Nephron progenitor cell (in vitro differentiated cells): ENCODE results near the gene SEC14L1.

Experiments
- DNase-seq: peaks from one replicate; pipeline ENCODE4 v3.0.0; 2021
- H3K27ac Mint-ChIP-seq: 2 replicates; pipeline ENCODE4 v1.8.0; 2021; ENCODE audit warnings: mild to moderate bottlenecking, moderate library complexity, mixed read lengths
- H3K27me3 Mint-ChIP-seq: 2 replicates; pipeline ENCODE4 v1.8.0; 2021; ENCODE audit warnings: mild to moderate bottlenecking, low read depth, mixed read lengths; ENCODE audit not compliant: poor library complexity
- H3K36me3 Mint-ChIP-seq: 2 replicates; pipeline ENCODE4 v1.8.0; 2021; ENCODE audit warnings: low read depth, mixed read lengths
- H3K4me1 Mint-ChIP-seq: 2 replicates; pipeline ENCODE4 v1.8.0; 2021; ENCODE audit warnings: mixed read lengths
- H3K4me3 Mint-ChIP-seq: 2 replicates; pipeline ENCODE4 v1.8.0; 2021; ENCODE audit warnings: mild to moderate bottlenecking, moderate library complexity, mixed read lengths
- H3K9me3 Mint-ChIP-seq: 2 replicates; pipeline ENCODE4 v1.8.0; 2021; ENCODE audit warnings: mild to moderate bottlenecking, moderate library complexity, mixed read lengths
- TF ChIP-seq, protein P1 (sequence below): fragments of 200-600 bp; sonication (generic); IDR thresholded peaks from 2 replicates; pipeline ENCODE4 v1.5.0; 2021; ENCODE audit warnings: antibody characterized with exemption

Gene SEC14L1

DNA sequence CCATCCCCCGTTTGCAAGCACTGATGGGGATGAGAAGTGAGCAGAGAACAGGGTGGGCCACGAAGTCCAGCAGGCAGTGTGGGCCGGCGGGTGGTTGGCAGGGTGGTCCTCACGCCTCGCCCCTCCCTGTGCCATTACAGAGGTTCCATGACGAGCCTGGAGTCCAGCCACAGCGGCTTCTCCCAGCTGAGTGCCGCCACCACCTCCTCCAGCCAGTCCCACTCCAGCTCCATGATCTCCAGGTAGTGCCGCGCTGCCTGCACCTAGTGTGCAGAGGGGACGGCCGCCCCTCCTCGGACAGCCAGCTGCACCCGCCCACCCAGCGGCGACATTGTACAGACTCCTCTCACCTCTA lies 73.0 kb downstream of the SEC14L1 start:
- Mint-ChIP-seq H3K4me1 (peaks cover 51% of the 10 kb centered on the region), H3K27ac (no peak overlapping the region), H3K27me3 (no peaks in the 10 kb centered on the region), H3K4me3 (no peak overlapping the region), H3K36me3 (peaks cover 67% of the 10 kb centered on the region), H3K9me3 (no peaks in the 10 kb centered on the region)
- DNase-seq: no peak
- TF ChIP-seq, protein P1, sequence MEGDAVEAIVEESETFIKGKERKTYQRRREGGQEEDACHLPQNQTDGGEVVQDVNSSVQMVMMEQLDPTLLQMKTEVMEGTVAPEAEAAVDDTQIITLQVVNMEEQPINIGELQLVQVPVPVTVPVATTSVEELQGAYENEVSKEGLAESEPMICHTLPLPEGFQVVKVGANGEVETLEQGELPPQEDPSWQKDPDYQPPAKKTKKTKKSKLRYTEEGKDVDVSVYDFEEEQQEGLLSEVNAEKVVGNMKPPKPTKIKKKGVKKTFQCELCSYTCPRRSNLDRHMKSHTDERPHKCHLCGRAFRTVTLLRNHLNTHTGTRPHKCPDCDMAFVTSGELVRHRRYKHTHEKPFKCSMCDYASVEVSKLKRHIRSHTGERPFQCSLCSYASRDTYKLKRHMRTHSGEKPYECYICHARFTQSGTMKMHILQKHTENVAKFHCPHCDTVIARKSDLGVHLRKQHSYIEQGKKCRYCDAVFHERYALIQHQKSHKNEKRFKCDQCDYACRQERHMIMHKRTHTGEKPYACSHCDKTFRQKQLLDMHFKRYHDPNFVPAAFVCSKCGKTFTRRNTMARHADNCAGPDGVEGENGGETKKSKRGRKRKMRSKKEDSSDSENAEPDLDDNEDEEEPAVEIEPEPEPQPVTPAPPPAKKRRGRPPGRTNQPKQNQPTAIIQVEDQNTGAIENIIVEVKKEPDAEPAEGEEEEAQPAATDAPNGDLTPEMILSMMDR: no peak

DNA sequence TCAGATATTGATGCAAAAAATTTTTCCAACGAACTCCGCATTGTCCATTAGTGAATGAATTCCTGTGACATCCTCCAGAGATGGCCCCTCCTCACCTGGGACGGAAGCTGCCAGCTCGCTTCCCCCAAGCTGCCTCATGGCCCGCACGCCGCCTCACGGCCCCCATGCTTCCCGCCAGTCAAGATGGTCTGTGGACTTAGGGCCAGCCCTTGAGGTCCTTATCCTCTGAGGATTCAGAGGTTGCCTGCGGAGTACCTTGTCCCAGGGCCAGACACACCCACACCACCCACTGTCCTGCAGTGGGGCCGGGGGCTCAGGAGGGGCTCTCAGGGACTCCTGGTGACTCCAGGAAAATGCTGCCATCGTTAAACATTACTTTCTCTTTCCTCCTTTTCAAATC lies 73.6 kb downstream of the SEC14L1 start:
- H3K27ac Mint-ChIP-seq: no peak overlapping the region
- H3K27me3 Mint-ChIP-seq: no peaks in the 10 kb centered on the region
- no peak overlapping the region for H3K4me3 Mint-ChIP-seq
- TF ChIP-seq, protein P1: no peak
- peaks cover 49% of the 10 kb centered on the region for H3K4me1 Mint-ChIP-seq
- H3K36me3 Mint-ChIP-seq: peaks cover 68% of the 10 kb centered on the region
- H3K9me3 Mint-ChIP-seq: no peaks in the 10 kb centered on the region
- DNase-seq: no peak

DNA sequence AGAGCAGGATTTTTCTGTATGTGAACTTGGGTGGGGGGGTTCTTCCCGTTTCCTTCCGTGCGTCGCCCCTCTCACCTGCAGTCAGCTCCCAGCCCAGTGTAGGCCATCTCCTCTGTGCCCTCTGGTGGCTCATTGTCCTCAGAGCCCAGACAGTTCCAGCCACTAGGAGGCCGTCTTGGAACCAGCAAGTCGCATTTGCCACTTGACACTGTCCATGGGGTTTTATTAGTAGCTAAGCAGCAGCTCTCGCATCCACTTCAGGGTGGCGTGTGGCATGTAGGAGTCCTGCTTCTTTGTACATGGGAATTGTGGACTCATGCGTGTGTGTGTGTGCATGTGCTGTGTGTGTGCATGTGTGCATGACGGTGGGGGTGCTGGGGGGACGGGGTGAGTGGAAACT lies 74.0 kb downstream of the SEC14L1 start:
- peak; percentile 40 for DNase-seq
- no peak overlapping the region for H3K27ac Mint-ChIP-seq
- no peaks in the 10 kb centered on the region for H3K9me3 Mint-ChIP-seq
- TF ChIP-seq, protein P1: peak; percentile 28
- H3K27me3 Mint-ChIP-seq: no peaks in the 10 kb centered on the region
- H3K4me1 Mint-ChIP-seq: peaks cover 47% of the 10 kb centered on the region
- peaks cover 64% of the 10 kb centered on the region for H3K36me3 Mint-ChIP-seq
- H3K4me3 Mint-ChIP-seq: no peak overlapping the region

DNA sequence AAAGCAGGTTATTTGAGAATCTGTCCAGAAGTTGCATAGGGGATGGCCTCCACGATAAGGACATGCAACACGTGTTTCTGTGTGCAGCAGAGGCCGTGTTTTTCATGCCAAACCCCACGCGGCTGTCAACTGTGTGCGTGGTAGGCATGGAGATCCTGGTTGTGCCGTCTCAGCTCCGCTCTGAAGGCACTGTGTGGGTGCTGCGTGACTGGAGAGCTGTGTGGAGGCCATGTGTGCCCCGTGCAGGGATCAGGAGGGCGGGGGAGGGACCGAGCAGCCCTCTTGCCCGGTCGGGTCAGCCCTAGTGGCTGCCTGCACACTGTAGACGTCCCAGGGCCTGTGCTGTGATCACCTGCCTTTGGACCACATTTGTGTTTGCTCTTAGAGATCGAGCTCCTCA lies 74.5 kb downstream of the SEC14L1 start:
- H3K4me3 Mint-ChIP-seq: no peak overlapping the region
- TF ChIP-seq, protein P1: no peak
- peaks cover 47% of the 10 kb centered on the region for H3K4me1 Mint-ChIP-seq
- peaks cover 59% of the 10 kb centered on the region for H3K36me3 Mint-ChIP-seq
- no peak overlapping the region for H3K27ac Mint-ChIP-seq
- no peaks in the 10 kb centered on the region for H3K27me3 Mint-ChIP-seq
- no peak for DNase-seq
- no peaks in the 10 kb centered on the region for H3K9me3 Mint-ChIP-seq

DNA sequence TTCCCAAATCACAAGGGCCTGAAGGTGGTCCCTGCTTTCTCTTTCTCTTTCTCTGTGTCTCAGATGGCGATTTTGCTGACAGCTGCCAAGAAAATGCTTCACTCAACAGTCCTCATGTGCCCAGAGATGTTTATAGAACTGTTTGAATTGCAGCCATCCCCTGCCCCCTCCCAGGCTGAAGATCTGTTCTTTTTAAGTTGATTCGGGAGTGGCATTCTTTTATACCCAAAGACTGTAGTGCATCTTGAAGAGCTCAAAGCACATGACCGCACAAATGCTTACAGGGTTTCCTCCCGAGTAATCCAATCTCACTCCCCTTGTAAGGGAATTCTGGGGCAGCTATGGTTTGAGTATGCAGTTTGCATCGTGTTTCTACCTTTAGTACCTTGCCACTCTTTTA lies 75.7 kb downstream of the SEC14L1 start:
- H3K9me3 Mint-ChIP-seq: no peaks in the 10 kb centered on the region
- H3K36me3 Mint-ChIP-seq: peaks cover 48% of the 10 kb centered on the region
- peaks cover 52% of the 10 kb centered on the region for H3K4me1 Mint-ChIP-seq
- peak overlapping the region; percentile 13 for H3K4me3 Mint-ChIP-seq
- H3K27me3 Mint-ChIP-seq: no peaks in the 10 kb centered on the region
- no peak for DNase-seq
- TF ChIP-seq, protein P1: no peak
- peak overlapping the region; percentile 60 for H3K27ac Mint-ChIP-seq

DNA sequence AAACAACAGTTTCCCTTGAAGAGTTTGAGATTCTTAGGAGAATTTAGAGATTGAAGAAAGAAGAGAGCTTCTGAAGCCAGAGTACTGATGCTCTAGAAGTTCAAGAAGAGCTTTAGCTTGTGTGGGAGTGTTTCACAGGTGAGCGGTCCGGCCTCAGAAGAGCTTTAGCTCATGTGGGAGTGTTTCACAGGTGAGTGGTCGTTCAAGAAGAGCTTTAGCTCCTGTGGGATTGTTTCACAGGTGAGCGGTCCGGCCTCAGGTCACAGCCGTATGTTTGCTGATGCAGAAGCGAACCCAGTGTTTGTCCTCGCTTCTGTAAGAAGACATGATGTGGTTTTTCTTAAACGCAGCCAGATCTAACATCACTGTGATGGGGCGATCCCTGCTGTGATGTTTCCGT lies 76.4 kb downstream of the SEC14L1 start:
- Mint-ChIP-seq H3K4me3 (no peak overlapping the region), H3K27me3 (no peaks in the 10 kb centered on the region)

More for the DNA sequence above, 76.4 kb downstream of the SEC14L1 start:
- H3K4me1 Mint-ChIP-seq: peaks cover 56% of the 10 kb centered on the region
- peak overlapping the region; percentile 21 for H3K27ac Mint-ChIP-seq
- no peaks in the 10 kb centered on the region for H3K9me3 Mint-ChIP-seq
- TF ChIP-seq, protein P1: no peak
- DNase-seq: no peak
- H3K36me3 Mint-ChIP-seq: peaks cover 41% of the 10 kb centered on the region
